Fibroblast of skin of scalp (primary cell): ENCODE measurements around the gene LSAMP.

Experiments used
- DNase-seq: peaks from one replicate; pipeline ENCODE4 v3.0.0-alpha.2; 2013

LSAMP gene

DNA sequence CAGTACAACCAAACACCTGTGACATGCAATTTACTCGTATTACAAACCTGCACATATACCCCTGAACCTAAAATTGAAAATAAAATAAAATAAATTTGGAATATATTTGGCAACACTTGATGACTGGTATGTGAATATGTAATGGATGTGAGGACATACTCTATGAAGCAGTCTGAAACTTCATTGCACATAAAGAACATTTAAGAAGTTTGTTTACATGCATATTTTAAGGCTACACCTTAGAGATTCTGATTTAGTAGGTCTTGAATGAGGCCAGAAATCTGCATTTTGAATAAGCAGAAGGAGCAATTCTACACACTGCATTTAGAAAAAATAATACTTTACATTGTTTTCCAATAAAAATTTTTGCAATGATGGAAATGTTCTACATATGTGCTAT lies 284.7 kb downstream of the LSAMP start:
- no peak for DNase-seq

- no peak for DNase-seq
Observed at GRCh38 chr3:116155841-116156240, 289.4 kb downstream of the LSAMP start.

DNA sequence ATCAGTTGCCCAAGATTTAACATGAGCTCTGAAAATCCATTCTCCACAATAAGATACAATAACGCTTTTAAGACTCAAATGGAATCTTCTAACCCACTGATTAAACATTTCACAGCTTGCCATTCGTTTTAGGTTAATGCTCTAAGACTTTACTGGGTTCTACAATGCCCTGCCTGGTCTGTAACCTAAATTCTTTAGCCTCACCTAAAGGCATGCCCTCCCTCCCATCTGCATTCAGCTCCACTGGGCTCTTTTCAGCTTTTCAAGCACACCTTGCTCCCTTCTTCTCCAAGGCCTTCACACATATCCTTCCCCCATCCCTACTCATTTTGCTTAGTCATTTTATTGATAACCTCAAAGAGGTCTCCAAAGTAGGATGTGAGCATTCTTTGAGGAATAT lies 290.9 kb downstream of the LSAMP start:
- no peak for DNase-seq

DNA sequence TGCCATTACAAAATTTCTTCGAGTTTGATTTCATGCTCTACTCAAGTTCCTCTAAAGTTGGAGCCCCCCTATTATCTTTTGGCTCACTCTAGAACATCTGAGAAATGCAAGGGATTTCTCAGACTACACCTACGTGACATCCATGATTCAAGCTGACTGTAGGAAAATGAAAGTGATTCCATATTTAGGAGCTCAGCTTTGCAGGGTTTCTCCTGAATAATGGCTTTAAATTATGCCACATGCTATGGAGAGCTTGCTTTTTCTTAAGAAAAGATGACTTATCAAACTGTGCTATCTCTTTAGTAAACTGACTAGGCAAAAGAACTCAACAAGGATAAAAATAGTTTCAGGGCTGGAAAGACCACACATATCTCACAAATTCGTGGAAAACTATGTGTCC lies 292.1 kb downstream of the LSAMP start:
- peak; percentile 18 for DNase-seq

DNA sequence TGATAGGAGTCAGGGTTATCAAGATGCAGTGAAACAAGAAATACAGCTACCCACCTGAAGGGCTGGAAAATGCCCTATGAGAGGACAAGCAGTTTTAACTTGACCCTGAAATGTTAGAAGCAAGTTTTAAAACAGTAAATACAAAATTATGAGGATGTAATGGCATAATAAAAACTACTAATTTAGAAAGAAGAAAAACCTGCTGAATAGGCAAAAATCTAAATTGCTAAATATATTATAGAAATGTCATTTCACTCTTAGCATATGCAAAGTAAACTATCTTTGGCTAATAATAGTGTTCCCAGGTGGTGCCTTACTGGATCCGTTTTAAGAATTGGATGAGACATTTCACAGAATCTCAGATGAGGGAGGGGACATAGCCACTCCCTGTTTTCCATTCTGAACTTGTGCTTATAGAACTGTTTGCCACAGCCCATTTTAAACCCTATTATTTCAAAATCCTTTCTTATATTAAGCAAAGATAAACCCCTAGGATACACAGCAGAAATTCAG lies 294.6 kb downstream of the LSAMP start:
- no peak for DNase-seq

DNA sequence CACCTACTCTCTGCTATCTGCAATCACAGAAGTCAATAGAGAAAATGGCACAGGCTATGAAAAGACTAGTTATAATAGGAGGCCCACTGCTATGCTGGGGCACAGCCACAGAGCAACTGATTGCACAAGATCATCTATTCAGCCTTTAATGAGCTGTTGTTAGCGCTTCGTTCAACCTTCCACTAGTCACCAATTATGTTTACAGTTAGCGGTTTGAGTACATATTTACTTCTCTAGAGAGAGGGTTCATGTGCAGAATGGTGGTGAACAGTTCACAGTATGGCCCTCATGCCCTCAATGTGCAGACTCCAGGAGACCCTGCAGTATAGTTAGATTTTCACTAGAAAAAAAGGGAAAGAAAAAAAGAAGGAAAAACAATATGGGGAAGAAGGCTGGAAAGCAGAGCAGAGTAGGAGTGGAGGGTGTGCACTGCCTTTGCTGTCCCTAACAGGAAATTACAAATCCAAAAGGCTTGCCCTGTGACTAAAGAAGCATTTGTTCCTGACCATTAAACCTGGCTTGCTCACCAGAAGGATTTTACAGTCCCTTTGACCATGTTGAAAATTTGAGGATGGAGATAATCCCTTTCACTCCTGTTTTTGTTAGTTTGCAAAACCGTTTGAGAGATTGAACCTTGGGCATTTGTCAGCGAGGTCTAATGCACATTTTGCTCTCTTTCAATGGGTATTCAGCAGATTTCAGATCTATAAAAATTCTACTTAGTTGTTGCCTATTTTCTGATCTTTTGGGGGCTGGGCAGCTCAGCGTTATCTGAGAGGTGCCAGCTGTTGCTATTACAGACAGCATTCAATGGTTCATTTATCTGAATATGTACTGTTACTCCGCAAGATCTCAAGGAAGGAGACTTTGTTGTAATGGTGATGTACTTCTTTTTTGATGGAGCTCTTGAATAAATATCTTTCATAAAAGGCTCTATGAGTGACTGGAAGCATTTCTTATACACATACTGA lies 296.1 kb downstream of the LSAMP start:
- peak; percentile 4 for DNase-seq

GRCh38 chr3:116145613-116146012 lies 299.7 kb downstream of the LSAMP start:
- no peak for DNase-seq

GRCh38 chr3:116141724-116142123 lies 303.6 kb downstream of the LSAMP start:
- DNase-seq = no peak

DNA sequence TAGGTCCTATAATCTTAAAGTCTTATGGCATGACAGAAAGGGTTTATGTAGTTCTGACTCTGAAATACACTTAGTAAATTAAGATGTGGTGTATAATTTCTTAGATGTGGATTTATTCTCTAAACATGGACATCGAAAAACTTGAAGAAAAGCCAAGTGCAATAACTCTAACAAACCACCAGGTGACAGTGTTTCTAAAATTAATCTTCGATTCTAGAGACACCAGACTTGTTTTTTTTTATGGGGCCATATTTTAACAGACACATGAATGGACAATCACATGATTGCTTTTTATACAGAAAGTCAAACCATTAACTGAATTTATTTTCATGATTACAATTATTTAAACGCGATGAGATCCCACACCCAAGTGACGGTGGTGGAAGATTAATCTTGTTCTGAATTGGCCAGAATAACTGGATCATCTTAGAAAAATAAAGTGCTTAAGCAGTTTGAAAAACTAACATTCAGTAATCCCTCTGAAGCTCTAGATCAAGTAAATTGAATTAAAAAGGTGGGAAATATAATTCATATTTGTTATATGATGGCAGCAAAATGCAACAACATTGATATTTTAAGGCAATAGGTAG lies 305.1 kb downstream of the LSAMP start:
- DNase-seq = peak; percentile 48

DNA sequence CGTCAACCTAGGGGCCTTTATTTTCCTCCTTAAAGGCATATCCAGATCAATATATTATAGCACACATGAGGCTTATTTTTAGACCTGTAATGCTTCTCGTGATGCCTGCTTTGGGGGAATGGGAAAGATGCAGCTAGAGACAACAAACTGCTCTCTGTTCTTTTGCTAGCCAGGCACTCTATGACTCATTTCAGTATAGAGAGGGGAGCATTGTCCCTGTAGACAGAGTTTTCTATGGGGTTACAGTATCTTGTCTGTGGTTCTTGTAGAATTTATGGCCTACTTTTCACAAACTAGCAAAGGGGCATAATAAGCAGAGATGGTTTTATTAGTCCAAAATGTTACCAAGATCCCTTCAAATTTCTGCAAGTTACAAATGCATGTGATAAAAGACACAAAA lies 305.6 kb downstream of the LSAMP start:
- DNase-seq = no peak

- DNase-seq = peak; percentile 58
Observed at GRCh38 chr3:116135457-116136085, 309.7 kb downstream of the LSAMP start.

- DNase-seq = no peak
Observed at GRCh38 chr3:116129187-116129946, 315.9 kb downstream of the LSAMP start.

DNA sequence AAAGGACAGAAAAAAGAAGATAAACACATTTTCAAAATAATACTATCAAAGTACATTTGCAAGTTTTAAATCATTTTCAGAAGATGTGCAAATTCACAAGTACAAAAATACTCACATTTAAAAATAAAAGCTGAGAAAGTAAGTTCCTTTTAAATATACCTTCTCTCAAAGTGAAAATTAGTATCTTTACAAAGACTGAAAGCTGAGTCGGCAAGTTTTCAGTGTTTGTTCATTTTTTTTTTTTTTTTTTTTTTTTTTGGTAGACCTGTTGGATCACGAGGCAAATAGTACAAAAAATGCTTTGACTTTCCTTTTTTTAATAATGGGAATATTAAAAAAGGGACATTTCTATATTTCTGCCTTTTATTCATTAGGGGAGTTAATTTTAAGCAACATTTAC lies 317.8 kb downstream of the LSAMP start:
- no peak for DNase-seq

- no peak for DNase-seq
Observed at GRCh38 chr3:116124166-116124565, 321.1 kb downstream of the LSAMP start.

- DNase-seq = no peak
Observed at GRCh38 chr3:116118475-116119169, 326.7 kb downstream of the LSAMP start.

GRCh38 chr3:116114586-116114985 lies 330.7 kb downstream of the LSAMP start:
- DNase-seq = no peak

DNA sequence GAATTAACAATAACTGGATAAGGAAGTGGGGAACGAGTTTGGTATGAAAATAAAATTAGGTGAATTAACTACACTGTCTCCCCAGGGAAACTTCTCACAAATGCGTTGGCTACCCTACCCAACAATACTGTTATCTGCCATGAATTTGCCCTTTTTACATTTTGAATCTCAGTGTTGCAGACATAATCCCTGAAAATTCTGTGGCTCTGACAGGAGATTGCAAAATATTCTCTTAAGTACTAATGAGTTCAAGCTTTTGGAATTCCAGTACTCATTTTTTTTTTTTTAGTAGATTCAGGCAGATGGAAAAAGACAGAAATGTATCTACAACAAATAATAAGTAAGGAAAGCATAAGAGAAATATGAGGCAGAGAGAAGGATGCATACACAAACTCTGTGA lies 332.6 kb downstream of the LSAMP start:
- DNase-seq = peak; percentile 52

- no peak for DNase-seq
Observed at GRCh38 chr3:116111765-116112164, 333.5 kb downstream of the LSAMP start.

DNA sequence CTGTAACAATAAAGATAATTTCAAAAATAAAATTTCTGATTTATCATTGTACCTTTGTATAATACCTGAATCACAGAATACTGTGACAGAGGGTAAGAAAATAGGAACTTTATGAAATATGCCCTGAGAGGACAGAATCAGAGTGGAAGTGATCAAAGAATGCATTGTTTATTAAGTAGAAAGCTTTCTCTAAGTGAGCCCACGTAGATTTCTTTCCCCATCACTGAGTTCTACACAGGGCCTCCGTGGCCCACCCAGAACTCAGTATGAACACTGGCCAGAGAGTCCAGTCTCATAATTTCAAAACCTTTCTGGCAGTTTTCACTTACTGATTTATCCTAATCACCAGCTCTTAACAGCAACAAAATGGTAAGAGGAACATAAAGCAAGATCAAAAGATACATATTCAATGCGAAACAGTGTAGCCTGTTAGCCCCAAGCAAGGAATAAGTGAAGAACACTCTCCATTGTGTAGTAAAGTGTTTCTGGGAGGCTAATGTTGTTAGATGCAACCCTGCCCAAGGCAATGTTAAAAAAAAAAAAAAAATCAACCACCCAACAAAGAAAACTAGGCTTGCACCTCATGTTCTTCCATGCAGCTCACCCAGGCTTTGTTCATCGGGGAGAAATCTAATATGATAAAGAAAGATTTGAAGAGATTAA lies 341.3 kb downstream of the LSAMP start:
- no peak for DNase-seq

GRCh38 chr3:116102037-116102436 lies 343.2 kb downstream of the LSAMP start:
- no peak for DNase-seq

DNA sequence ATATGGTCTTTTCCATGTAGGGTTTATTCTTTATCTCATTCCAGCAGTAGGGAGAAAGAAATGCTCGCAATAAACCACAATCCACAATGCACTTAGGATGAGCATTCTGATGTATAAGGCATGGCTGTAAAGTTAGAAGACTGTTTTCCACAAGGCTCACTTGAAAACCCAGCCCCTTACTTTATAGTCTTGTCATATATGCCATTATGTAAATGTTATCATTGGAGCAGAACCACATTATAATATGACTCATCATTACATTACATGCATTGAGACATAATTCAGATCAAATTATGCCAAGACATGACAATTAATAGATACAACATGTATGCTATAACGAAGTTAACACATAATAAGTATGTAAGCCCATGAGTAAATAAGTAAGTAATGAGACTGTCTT lies 348.1 kb downstream of the LSAMP start:
- DNase-seq = peak; percentile 25
